HFFc6 (cell line): ENCODE results near the gene PRG2. TPM values are rescaled to one million over a fixed set of nuclear protein-coding genes. Genes with fewer than 3 reads are reported as not detected.

Experiments
- DNase-seq: peaks from one replicate; pipeline ENCODE4 v3.0.0-alpha.2; 2018
- H3K27ac Mint-ChIP-seq: 2 replicates; pipeline ENCODE4 v1.8.0; 2020; ENCODE audit warnings: mild to moderate bottlenecking, mixed read lengths
- H3K27me3 Mint-ChIP-seq: 2 replicates; pipeline ENCODE4 v1.8.0; 2021; ENCODE audit warnings: mild to moderate bottlenecking, moderate library complexity, mixed read lengths; ENCODE audit not compliant: insufficient read depth
- H3K36me3 Mint-ChIP-seq: 2 replicates; pipeline ENCODE4 v1.8.0; 2021; ENCODE audit warnings: low read depth, mixed read lengths
- H3K4me1 Mint-ChIP-seq: 2 replicates; pipeline ENCODE4 v1.8.0; 2020; ENCODE audit warnings: low read depth, mixed read lengths
- H3K4me3 Mint-ChIP-seq: 2 replicates; pipeline ENCODE4 v1.8.0; 2020; ENCODE audit warnings: mild to moderate bottlenecking, moderate library complexity, mixed read lengths
- H3K9me3 Mint-ChIP-seq: 2 replicates; pipeline ENCODE4 v1.8.0; 2020; ENCODE audit warnings: mild to moderate bottlenecking, mixed read lengths
- long read RNA-seq: library from polyadenylated mRNA; unstranded; transcript quantifications from one replicate; pipeline ENCODE4 v2.0.0, GENCODE V29; 2019
- total RNA-seq, 6 experiments: library from RNA; stranded (reverse); fragmentation: NEBNext Ultra II Directional; extraction: Animal tissue kit (Norgen Biotek cat#: 25700); gene quantifications; 2 replicates in 1 of 6; 3 replicates in 5 of 6; pipeline ENCODE4 v1.2.3, GENCODE V29; 2021
- TF ChIP-seq, protein P1 (sequence below): fragments of 200-600 bp; sonication (generic); IDR thresholded peaks from 2 replicates; pipeline ENCODE4 v1.5.0; 2021; ENCODE audit warnings: antibody characterized with exemption, mild to moderate bottlenecking

Gene PRG2, protein sequence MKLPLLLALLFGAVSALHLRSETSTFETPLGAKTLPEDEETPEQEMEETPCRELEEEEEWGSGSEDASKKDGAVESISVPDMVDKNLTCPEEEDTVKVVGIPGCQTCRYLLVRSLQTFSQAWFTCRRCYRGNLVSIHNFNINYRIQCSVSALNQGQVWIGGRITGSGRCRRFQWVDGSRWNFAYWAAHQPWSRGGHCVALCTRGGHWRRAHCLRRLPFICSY
- not detected for total RNA-seq
- long read RNA-seq: 0 reads

GRCh38 chr11:57390535-57390934 is at the start of gene PRG2:
Gene PRG2 (minus strand): TSS chr11:57390650. CDS start chr11:57389944, 706 bp downstream.
- Mint-ChIP-seq H3K4me1 (no peaks in the 10 kb centered on the region), H3K36me3 (no peaks in the 10 kb centered on the region), H3K4me3 (no peak within 1 kb of the TSS), H3K27ac (no peak within 1 kb of the TSS), H3K27me3 (peaks cover 50% of the 10 kb centered on the region), H3K9me3 (no peaks in the 10 kb centered on the region)
- TF ChIP-seq, protein P1, sequence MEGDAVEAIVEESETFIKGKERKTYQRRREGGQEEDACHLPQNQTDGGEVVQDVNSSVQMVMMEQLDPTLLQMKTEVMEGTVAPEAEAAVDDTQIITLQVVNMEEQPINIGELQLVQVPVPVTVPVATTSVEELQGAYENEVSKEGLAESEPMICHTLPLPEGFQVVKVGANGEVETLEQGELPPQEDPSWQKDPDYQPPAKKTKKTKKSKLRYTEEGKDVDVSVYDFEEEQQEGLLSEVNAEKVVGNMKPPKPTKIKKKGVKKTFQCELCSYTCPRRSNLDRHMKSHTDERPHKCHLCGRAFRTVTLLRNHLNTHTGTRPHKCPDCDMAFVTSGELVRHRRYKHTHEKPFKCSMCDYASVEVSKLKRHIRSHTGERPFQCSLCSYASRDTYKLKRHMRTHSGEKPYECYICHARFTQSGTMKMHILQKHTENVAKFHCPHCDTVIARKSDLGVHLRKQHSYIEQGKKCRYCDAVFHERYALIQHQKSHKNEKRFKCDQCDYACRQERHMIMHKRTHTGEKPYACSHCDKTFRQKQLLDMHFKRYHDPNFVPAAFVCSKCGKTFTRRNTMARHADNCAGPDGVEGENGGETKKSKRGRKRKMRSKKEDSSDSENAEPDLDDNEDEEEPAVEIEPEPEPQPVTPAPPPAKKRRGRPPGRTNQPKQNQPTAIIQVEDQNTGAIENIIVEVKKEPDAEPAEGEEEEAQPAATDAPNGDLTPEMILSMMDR: no peak
- DNase-seq: no peak

DNA sequence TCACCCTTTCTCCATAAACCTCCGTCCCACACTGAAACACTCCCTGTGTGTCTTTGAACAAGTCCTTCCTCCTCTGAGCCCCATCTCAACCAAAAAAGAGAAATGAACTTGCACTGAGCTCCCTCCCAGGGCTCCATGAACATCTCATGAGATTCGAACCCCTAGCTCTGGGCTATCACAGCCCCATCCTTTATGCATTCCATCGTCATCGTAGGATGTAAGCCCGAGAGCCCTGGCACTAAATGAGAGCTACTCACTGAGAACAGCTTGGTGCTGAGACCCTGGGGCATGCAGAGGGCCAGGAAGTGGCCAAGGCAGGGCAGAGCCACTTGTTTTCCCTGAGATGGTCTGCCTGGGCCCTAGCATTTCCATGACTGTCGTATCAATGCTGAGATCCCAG is 49.3 kb upstream of the PRG2 start:
- no peak overlapping the region for H3K27ac Mint-ChIP-seq

GRCh38 chr11:57438345-57439285 is 48.2 kb upstream of the PRG2 start:
- TF ChIP-seq, protein P1: no peak
- H3K4me3 Mint-ChIP-seq: no peak overlapping the region
- no peak for DNase-seq
- H3K36me3 Mint-ChIP-seq: no peaks in the 10 kb centered on the region
- H3K9me3 Mint-ChIP-seq: no peaks in the 10 kb centered on the region
- peaks cover 18% of the 10 kb centered on the region for H3K4me1 Mint-ChIP-seq
- no peak overlapping the region for H3K27ac Mint-ChIP-seq
- peaks cover 12% of the 10 kb centered on the region for H3K27me3 Mint-ChIP-seq

More for the DNA sequence above, 49.3 kb upstream of the PRG2 start:
- peaks cover 12% of the 10 kb centered on the region for H3K27me3 Mint-ChIP-seq
- TF ChIP-seq, protein P1: no peak
- DNase-seq: no peak
- no peak overlapping the region for H3K4me3 Mint-ChIP-seq
- no peaks in the 10 kb centered on the region for H3K9me3 Mint-ChIP-seq
- peaks cover 14% of the 10 kb centered on the region for H3K4me1 Mint-ChIP-seq
- no peaks in the 10 kb centered on the region for H3K36me3 Mint-ChIP-seq

DNA sequence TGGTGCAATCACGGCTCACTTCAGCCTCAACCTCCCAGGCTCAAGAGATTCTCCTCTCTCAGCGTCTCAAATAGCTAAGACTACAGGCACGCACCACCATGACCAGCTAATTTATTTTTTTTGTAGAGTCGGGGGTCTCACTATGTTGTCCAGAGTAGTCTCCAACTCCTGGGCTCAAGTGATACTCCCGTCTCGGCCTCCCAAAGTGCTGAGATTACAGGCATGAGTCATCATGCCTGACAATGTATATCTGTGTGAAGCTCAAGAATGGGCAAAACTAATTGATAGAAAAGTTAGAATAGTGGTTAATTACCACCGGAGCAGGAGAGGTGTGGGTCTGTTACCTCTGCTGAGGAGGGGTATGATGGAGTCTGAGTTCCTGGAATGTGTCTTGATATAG is 45.6 kb upstream of the PRG2 start:
- Mint-ChIP-seq H3K4me3 (no peak overlapping the region), H3K27me3 (peaks cover 14% of the 10 kb centered on the region), H3K9me3 (no peaks in the 10 kb centered on the region), H3K4me1 (peaks cover 38% of the 10 kb centered on the region), H3K27ac (no peak overlapping the region), H3K36me3 (no peaks in the 10 kb centered on the region)
- TF ChIP-seq, protein P1: no peak
- DNase-seq: no peak

- Mint-ChIP-seq H3K27me3 (peaks cover 10% of the 10 kb centered on the region), H3K4me3 (no peak overlapping the region), H3K9me3 (no peaks in the 10 kb centered on the region), H3K27ac (no peak overlapping the region; the same call in 1 of the 2 replicates), H3K4me1 (peaks cover 38% of the 10 kb centered on the region), H3K36me3 (no peaks in the 10 kb centered on the region)
- TF ChIP-seq, protein P1: no peak
- DNase-seq: peak; percentile 91
These were observed 44.4 kb upstream of the PRG2 start for GRCh38 chr11:57434640-57435546.
